GM21528 (cell line): ENCODE measurements around the gene ADK.

Experiments
- ATAC-seq: cut with Tn5 transposase; IDR thresholded peaks from one replicate; pipeline ENCODE4 v1.9.1; 2021; ENCODE audit warnings: mild to moderate bottlenecking, moderate library complexity; ENCODE audit not compliant: unreplicated experiment, low FRiP score

The ADK gene

GRCh38 chr10:74231375-74231774, 80.4 kb downstream of the ADK start:
- no peak for ATAC-seq

GRCh38 chr10:74233281-74233680, 82.3 kb downstream of the ADK start:
- ATAC-seq: no peak

DNA sequence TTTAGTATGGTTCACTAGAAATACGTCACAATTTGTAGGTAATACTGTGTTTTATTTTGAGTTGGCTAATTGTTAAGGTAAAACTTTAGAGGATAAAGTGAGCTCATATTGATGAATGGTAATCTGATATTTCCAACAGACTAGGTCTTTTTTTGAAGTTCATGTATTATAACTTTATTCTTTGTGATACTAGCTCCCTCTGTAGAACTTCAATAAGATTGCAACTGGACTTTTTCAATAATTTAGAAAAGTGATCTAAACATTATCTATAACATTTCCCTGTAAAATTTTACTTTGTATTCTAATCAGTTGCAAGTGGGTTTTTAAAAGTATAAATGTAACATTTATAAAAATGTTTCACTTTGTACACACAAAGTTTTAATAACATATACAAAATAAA, 83.5 kb downstream of the ADK start:
- ATAC-seq: no peak

GRCh38 chr10:74238031-74238431, 87.0 kb downstream of the ADK start:
- no peak for ATAC-seq

GRCh38 chr10:74238516-74238915, 87.5 kb downstream of the ADK start:
- no peak for ATAC-seq

DNA sequence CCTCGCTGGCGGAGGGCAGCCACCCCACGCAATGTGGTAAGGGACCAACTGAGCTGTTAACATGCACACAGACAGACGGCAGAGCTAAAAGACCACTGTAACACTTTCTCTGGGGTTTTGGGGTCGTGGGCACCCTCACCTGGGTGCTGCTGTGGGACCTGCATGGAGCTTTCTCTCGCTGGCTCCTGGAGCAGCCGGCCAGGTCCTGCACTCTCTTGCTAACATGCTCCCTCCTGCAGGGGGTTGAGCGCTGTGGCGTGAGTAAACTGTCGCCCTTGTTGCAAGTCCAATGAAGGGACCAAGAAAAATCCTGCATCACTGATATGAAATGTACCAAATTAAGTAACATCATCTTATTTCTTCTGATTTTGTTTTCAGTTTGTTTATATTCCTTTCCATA, 92.0 kb downstream of the ADK start:
- ATAC-seq: no peak

- ATAC-seq: no peak
Observed at GRCh38 chr10:74244097-74244685, 93.2 kb downstream of the ADK start.

DNA sequence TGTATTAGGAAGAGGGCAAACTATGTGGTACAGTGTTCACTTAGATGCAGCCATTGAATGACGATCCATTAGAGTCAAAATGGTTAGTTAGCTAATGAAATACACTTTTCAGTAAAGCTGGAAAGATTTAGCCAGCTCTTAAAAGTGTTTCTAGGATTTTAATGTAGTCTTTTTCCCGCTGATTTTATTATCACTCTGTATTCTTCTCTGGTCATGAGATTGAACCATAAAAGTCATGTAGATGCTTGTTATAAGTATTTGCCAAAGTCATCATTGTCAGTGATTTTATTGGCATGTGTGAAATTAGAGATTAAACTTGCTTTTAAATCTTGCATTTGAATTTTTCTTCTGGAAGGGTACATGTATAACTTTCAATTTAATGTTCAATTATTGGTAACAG, 93.8 kb downstream of the ADK start:
- no peak for ATAC-seq

GRCh38 chr10:74246495-74246894, 95.5 kb downstream of the ADK start:
- ATAC-seq: no peak

GRCh38 chr10:74249865-74250264, 98.8 kb downstream of the ADK start:
- no peak for ATAC-seq

GRCh38 chr10:74255214-74255613, 104.2 kb downstream of the ADK start:
- ATAC-seq: no peak

DNA sequence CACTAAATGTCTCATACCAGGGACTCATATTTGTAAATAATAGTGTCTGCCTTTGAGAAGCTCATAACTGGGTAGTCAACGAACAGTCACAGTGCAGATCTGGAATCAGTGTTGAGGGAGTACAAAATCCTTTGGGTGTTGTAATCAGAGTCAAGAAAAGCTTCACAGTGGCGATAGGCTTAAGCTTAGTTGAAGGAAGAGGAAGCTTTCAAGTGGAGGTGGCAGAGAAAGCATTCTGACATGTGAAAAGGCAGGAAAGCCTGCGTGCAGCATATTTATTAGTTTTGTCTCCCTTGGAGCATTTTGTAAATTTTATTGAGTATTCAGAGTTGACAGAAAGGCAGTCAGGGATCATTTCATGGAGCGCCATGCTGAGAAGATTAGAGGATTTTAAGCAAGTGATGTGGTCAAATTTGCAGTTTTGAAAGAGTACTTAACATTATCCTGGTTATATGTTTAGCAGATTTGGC, 104.9 kb downstream of the ADK start:
- ATAC-seq: no peak

GRCh38 chr10:74262856-74263255, 111.8 kb downstream of the ADK start:
- ATAC-seq: no peak

- no peak for ATAC-seq
Observed at GRCh38 chr10:74263996-74264395, 113.0 kb downstream of the ADK start.

DNA sequence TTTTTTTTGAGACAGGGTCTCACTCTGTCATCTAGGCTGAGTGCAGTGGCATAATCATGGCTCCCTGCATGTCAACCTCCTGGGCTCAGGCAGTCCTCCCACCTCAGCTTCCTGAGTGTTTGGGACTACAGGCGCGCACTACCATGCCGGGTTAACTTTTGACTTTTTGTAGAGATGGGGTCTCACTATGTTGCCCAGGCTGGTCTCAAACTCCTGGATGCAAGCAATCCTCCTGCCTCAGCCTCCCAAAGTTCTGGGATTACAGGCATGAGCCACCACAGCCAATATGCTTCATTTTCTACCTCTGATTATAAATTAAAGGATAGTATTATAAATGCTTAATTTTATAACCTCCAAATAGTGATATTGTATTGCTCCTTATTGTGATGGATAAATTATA, 121.3 kb downstream of the ADK start:
- ATAC-seq: no peak

- no peak for ATAC-seq
Observed at GRCh38 chr10:74275755-74276290, 124.8 kb downstream of the ADK start.

DNA sequence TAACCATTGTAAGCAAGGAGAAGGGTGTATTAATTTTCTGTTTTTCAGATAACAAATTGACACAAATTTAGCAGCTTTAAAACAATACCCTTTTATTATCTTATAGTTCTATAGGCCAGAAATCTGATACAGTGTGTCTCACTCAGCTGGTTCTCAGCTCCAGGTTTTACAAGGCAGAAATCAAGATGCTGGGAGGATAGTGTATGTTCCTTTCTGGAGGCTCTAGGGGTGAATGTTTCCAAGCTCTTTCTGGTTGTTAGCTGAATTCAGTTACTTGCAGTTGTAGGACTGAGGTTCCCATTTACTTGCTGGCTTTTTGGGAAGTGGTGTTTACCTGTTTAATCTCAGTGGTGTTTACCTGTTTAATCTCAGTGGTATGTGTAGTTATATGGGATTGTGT, 125.4 kb downstream of the ADK start:
- no peak for ATAC-seq

GRCh38 chr10:74282151-74282847, 131.3 kb downstream of the ADK start:
- no peak for ATAC-seq

DNA sequence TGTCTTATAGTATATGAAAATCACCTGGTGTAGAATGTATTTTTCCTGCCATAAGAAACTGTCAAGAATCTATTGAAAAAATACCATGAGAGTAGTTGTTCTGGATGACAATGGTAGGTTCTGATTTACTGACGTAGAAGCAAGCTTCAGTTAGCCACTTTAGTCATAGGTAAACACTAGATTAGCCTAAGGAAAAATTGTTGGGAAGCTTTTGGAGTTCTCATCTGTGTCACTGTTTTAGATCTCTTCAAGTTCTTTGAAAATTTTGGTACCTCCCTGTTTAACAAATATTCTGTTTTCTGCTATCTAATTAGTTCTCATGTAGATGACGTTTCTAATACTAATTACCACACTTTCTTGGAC, 131.8 kb downstream of the ADK start:
- ATAC-seq: no peak

- ATAC-seq: no peak
Observed at GRCh38 chr10:74289188-74289587, 138.2 kb downstream of the ADK start.

- no peak for ATAC-seq
Observed at GRCh38 chr10:74289951-74290350, 138.9 kb downstream of the ADK start.

- no peak for ATAC-seq
Observed at GRCh38 chr10:74290708-74291107, 139.7 kb downstream of the ADK start.
